Gastrocnemius medialis (tissue), 4 donors: ENCODE measurements around the gene HTRA3.

Experiments used
- CTCF ChIP-seq, 5 experiments: fragments of 450-650 bp in 3 of 5; fragments of 200-600 bp in 2 of 5; sonication (generic) in 2 of 5; IDR thresholded peaks in 4 of 5; conservative IDR thresholded peaks in 1 of 5; 1 replicate in 4 of 5; 2 replicates in 1 of 5; pipeline ENCODE4 v1.5.1; 2016 to 2019; ENCODE audit warnings: antibody characterized with exemption in 5 of 5, mild to moderate bottlenecking in 3 of 5, moderate library complexity in 3 of 5
- POLR2A ChIP-seq, 2 donors: fragments of 450-650 bp; IDR thresholded peaks; one replicate each; pipeline ENCODE4 v1.6.1; 2017; ENCODE audit warnings: antibody characterized with exemption in 2 of 2, mild to moderate bottlenecking in 2 of 2, moderate library complexity in 2 of 2

GRCh38 chr4:8353158-8353669 is 83.7 kb downstream of the HTRA3 start:
- TF ChIP-seq POLR2A (IDR thresholded peaks at IDR 0.05) (no peak), CTCF (IDR thresholded peaks at IDR 0.05 in 4 of 5, conservative IDR thresholded peaks at IDR 0.05 in 1 of 5) (no peak)
